ACC112 (cell line): ENCODE data around the gene OR10A7.

ENCODE experiments used
- H2AFZ ChIP-seq: fragments of 200-600 bp; sonication (generic); one replicate; pipeline ENCODE4 v1.6.0; 2017; ENCODE audit warnings: antibody characterized with exemption, low read length; ENCODE audit not compliant: unreplicated experiment
- H3K27ac ChIP-seq: fragments of 200-600 bp; sonication (generic); 2 replicates; pipeline ENCODE4 v1.5.1; 2014; ENCODE audit warnings: low read depth, mild to moderate bottlenecking, antibody characterized with exemption, low read length, moderate library complexity
- H3K27me3 ChIP-seq: fragments of 200-600 bp; sonication (generic); 2 replicates; pipeline ENCODE4 v1.6.1; 2014; ENCODE audit warnings: mild to moderate bottlenecking, antibody characterized with exemption, low read length, moderate library complexity, mixed read lengths; ENCODE audit not compliant: insufficient read depth
- H3K36me3 ChIP-seq: fragments of 200-600 bp; sonication (generic); 2 replicates; pipeline ENCODE4 v1.6.1; 2016; ENCODE audit warnings: mild to moderate bottlenecking, antibody characterized with exemption, low read length, moderate library complexity, mixed read lengths; ENCODE audit not compliant: insufficient read depth
- H3K4me1 ChIP-seq: fragments of 200-600 bp; sonication (generic); one replicate; pipeline ENCODE4 v1.6.1; 2016; ENCODE audit warnings: low read length, mixed read lengths; ENCODE audit not compliant: insufficient read depth, unreplicated experiment, control insufficient read depth
- H3K4me3 ChIP-seq: fragments of 200-600 bp; sonication (generic); 2 replicates; pipeline ENCODE4 v1.5.1; 2014; ENCODE audit warnings: mild to moderate bottlenecking, low read depth, low read length
- H3K79me2 ChIP-seq: fragments of 200-600 bp; sonication (generic); one replicate; pipeline ENCODE4 v1.6.0; 2016; ENCODE audit warnings: low read length; ENCODE audit not compliant: control insufficient read depth, unreplicated experiment, insufficient read depth

OR10A7 gene

GRCh38 chr12:55246159-55246558 is 25.3 kb downstream of the OR10A7 start:
- H2AFZ ChIP-seq, result no peak overlapping the region
- H3K79me2 ChIP-seq, result no peaks in the 10 kb centered on the region
- no peak overlapping the region for H3K4me3 ChIP-seq
- no peak overlapping the region for H3K27ac ChIP-seq
- H3K36me3 ChIP-seq, result no peaks in the 10 kb centered on the region
- H3K27me3 ChIP-seq, result no peaks in the 10 kb centered on the region
- H3K4me1 ChIP-seq, result no peaks in the 10 kb centered on the region

- no peaks in the 10 kb centered on the region for H3K36me3 ChIP-seq
- H3K79me2 ChIP-seq, result no peaks in the 10 kb centered on the region
- H2AFZ ChIP-seq, result no peak overlapping the region
- no peak overlapping the region for H3K4me3 ChIP-seq
- no peak overlapping the region for H3K27ac ChIP-seq
- no peaks in the 10 kb centered on the region for H3K27me3 ChIP-seq
- no peaks in the 10 kb centered on the region for H3K4me1 ChIP-seq
Measured at GRCh38 chr12:55250944-55251343, 30.1 kb downstream of the OR10A7 start.

GRCh38 chr12:55253281-55253680 is 32.5 kb downstream of the OR10A7 start:
- Histone ChIP-seq H3K4me3 (no peak overlapping the region), H3K4me1 (no peaks in the 10 kb centered on the region), H3K79me2 (no peaks in the 10 kb centered on the region), H3K27ac (no peak overlapping the region), H2AFZ (no peak overlapping the region), H3K36me3 (no peaks in the 10 kb centered on the region), H3K27me3 (no peaks in the 10 kb centered on the region)

GRCh38 chr12:55256831-55257230 is 36.0 kb downstream of the OR10A7 start:
- Histone ChIP-seq H2AFZ (no peak overlapping the region), H3K27ac (no peak overlapping the region)

GRCh38 chr12:55258303-55258702 is 37.5 kb downstream of the OR10A7 start:
- Histone ChIP-seq H3K4me3 (no peak overlapping the region), H3K79me2 (no peaks in the 10 kb centered on the region), H3K27ac (no peak overlapping the region), H3K36me3 (no peaks in the 10 kb centered on the region), H3K4me1 (no peaks in the 10 kb centered on the region), H3K27me3 (no peaks in the 10 kb centered on the region; the same call in 1 of the 2 replicates), H2AFZ (no peak overlapping the region)

More at GRCh38 chr12:55256831-55257230, 36.0 kb downstream of the OR10A7 start:
- no peak overlapping the region for H3K4me3 ChIP-seq
- H3K79me2 ChIP-seq, result no peaks in the 10 kb centered on the region
- no peaks in the 10 kb centered on the region for H3K27me3 ChIP-seq
- no peaks in the 10 kb centered on the region for H3K4me1 ChIP-seq
- H3K36me3 ChIP-seq, result no peaks in the 10 kb centered on the region
